ENCODE data around the gene LBX1.

Gene LBX1

GRCh38 chr10:101229266-101230182 is at the start of gene LBX1:
Gene LBX1, minus strand, starts transcription at chr10:101229463. Its CDS starts 648 bp downstream, at chr10:101228815.
- no peak for DNase-seq

GRCh38 chr10:101273741-101274140 is 44.5 kb upstream of the LBX1 start:
- DNase-seq = no peak

- no peak for DNase-seq
Observed at GRCh38 chr10:101273330-101273729, 44.1 kb upstream of the LBX1 start.

DNA sequence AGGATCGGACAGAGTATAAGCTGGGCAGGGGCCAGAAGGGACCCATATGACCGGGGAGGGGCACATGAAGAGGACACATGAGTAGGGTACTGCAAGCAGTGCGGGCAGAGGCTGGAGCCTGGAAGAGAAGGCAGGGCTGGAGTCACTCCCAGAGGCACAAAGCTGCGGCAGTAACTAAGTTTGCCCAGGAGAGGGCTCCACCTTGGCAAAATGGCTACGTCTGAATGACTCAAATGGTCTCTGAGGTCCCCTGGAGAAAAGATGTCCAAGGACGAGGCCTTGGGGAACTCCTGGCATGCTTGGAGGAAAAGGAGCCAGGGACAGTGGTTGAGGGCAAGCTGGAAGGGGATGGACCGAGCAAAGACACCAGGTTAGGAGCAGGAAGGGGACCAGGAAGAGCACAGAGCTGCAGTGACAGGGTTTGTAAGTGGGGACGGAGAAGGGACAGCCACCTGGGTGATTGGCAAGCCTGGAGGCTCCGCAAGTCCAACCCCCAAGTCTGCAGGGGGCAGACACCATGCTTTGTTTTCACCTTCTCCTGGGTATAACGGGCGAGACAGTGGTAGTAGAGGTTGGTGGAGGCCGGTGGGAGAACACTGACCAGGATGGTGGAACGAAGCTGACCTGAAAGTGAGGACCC is 43.1 kb upstream of the LBX1 start:
- DNase-seq = peak; percentile 60

DNA sequence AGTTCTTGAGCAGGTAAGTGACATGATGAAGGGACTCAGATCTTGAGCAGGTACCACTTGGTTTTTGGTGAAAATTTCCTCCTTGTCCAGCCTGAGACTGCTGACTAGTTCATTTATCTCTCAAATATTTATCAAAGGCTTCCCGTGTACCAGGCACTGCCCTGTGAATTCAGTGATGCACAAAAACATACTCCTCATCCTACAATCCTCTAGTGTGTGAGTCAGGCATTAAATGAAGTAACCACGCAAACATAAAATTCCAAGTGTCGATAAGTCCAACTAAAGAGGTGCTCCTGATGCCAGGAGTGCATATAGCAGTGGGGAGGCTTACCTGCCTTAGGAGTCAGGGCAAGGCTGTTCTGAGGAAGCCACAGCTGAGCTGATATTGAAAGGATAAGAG is 41.5 kb upstream of the LBX1 start:
- no peak for DNase-seq

GRCh38 chr10:101267776-101268175 is 38.5 kb upstream of the LBX1 start:
- DNase-seq = no peak

- no peak for DNase-seq
Observed at GRCh38 chr10:101267290-101267680, 38.0 kb upstream of the LBX1 start.

DNA sequence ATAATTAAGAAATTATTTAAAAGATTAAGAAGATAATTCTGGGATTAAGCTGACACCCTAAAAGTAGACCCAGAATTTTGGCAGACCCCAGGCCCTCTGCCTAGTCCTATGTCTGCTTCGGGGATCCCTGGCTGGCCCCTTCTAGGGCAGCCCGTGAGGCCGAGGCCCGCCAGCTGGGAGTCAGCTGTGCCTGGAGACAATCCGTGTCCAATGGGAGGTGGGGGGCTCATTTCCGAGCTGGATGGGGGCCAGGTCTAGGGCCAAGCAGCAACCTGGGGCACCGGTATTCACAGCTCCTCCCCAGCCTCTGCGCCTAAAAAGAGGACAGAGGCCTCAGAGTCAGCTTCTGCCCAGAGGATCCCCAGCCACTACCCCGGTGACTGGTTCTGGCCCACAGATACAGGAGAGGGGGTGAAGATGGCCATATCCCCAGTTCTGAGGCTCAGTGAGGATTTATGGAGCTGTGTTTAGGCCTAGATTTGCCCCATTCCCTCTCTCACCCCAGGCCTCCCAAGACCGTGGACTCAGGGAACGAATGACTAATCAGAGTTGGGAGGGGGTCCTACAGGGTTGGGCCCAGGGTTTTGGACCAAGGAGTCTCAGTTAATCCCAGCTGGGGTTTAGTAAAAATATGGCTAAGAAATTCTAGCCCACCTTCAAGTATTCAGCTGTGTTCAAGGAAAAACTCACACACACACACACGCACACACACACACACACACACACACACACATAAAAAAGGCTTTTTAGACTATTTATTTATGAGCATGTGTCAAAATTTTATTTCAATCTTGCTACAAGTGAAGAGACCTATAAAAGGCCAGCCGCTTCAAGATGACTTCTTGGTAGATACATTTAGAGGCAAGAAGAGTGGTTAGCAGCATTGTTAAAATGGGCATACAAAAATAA is 37.4 kb upstream of the LBX1 start:
- DNase-seq = no peak

DNA sequence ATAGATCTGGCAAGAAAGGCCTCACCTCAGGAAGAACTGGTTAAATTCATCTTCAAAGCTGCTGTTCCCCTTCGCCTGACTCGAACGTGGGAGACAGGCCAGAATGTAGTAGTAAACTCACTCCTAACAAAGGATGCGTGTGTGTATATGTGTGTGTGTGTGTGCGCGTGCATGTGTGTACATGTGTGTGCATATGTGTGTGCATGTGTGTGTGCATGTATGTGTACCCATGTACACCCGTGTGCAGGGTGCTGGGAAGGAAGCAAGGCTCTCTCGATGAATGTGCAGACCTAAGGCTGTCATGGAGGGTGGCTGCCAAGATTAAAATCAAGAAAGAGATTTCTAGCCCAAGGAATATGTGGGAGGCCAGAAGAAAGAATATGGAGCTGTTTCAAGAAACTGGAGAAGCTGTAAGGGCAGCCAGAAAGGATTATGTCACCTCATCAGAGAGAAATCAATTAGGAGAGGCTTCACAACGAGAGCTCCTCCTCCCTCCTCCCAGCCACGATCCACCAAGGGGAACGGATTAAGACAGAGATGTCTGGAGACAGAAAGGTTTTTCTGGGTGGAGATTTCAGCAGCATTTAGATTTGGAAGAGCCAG is 34.0 kb upstream of the LBX1 start:
- DNase-seq = no peak

DNA sequence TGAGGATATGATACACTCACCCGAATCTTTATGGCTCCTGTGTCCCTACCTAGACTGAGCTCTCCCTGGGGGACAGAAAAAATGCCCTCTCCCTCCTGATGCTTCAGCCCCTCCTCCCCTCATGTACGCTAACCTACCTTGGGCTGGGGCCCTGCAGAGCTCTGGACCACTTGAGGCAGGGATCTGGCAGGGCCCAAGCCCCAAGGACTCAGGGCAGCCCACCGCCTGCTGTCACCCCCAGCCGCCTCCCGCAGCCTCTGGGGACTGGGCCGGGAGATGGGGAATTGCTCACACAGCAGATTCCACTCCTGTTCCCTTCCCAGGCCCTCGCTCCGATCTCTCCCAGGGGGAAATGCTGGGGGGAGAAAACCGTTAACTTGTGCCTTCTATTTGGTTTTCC is 32.9 kb upstream of the LBX1 start:
- DNase-seq = no peak

- no peak for DNase-seq
Observed at GRCh38 chr10:101261702-101262101, 32.4 kb upstream of the LBX1 start.

DNA sequence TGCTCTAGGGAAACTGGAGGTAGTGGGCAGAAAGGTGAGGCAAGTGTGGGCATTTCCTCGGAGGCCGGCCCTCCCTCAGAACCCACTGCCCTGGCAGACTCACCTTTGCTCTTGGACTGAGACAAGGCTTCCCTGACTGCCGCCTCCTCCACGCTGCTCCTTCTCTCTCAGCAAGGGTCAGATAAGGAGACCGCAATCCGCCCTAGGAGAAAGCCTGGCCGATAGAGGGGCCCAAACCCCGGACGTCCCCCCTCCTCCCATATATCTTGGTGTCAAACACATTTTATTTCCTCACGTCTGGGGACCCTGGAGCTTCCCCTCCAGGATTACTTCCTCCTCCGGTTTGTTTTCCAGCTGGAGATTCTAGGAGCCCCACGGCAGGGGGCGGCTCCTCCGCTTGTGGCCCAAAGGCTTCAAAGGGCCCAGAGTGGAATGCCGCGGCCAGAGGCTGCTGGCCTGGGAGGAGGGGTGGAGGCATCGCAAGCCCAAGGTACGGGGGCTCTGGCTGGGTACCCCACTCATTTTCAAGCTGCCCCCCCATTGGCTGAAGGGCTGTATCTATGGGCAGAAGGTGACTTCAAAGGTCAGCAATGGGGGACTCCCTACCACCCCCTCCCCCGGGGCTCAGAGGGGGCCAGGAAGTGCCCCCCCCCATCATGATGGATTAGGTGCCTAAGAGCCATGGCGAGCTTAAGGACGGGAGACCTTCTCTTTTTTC is 31.7 kb upstream of the LBX1 start:
- no peak for DNase-seq

GRCh38 chr10:101258179-101258885 is 29.1 kb upstream of the LBX1 start:
- DNase-seq = no peak

GRCh38 chr10:101257491-101257890 is 28.2 kb upstream of the LBX1 start:
- DNase-seq = no peak

DNA sequence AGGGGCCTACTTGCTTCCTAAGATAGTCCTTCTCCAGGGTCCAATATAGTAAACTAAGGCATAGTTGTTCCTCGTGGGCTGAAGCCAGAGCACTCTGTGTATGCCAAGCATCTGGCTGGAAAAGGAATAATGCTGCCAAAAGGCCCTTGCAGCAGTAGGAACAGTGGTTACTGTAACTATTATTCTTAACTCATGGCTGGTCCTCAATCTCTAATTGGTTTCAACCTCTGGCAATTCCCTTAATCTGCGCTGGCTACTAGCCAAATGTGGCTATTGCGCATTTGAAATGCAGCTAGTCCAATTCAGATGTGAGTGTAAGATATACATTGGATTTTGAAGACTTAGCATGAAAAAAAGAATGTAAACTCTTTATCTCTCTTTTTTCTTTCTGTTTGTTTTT is 27.8 kb upstream of the LBX1 start:
- DNase-seq = no peak

DNA sequence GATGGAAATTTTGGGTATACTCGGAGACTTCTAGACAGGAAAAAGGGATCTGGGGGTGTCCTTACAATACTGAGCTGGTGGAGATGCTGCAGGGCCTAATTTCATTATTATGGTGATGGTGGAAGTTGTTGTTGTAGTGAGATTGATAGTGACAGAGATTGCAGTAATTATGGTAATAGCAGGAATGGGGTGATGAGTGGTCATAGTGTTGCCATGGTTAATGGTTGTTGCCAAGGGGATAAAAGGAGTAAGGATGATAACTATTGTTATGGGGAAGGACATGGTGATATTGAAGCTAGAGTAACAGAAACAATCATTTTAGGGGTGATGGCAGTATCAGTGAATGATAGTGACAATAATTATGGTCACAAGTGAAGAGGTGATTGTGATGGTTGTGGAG is 27.1 kb upstream of the LBX1 start:
- no peak for DNase-seq

GRCh38 chr10:101250136-101250535 is 20.9 kb upstream of the LBX1 start:
- DNase-seq = no peak

DNA sequence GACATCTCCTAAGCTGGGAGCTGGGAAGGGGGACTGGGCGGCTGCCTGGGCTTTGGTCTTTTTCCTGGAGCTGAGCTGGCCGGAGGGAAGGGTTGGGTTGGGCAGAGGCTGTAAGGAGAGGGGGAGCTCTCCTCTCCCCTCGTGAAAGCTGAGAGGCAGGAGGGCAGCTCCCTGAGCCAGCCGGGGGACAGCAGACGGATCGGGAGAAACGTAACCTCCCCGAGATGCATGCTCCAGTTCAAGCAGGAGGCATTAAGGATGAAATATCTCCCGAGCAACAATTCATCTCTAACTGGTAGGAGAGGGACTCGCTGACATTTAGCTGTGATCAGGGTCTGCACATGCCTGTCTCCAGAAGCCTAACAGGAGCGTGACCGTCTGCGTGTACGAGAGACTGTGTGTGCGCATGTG is 19.9 kb upstream of the LBX1 start:
- no peak for DNase-seq

DNA sequence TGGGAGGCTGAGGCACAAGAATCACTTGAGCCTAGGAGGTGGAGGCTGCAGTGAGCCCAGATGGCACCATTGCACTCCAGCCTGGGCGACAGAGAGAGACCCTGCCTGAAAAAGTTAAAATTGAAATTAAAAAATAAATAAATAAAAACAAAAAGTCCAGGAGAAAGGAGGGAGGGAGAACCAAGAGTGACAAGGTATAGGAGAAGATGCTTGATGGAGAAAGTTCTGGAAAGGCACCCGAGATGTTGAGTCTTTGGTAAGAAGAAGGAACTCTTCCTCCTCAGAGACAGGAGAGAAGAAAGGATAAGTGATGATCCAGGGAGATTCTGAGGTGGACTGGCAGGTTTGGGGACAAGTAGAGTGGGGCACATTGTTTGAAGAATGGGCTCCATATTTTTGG is 17.4 kb upstream of the LBX1 start:
- no peak for DNase-seq

- DNase-seq = no peak
Observed at GRCh38 chr10:101244321-101245050, 15.2 kb upstream of the LBX1 start.

All from CD4-positive, alpha-beta T cell treated with Interleukin-21 for 1 hour (primary cell).